ENCODE data around the gene TMOD1.

DNA sequence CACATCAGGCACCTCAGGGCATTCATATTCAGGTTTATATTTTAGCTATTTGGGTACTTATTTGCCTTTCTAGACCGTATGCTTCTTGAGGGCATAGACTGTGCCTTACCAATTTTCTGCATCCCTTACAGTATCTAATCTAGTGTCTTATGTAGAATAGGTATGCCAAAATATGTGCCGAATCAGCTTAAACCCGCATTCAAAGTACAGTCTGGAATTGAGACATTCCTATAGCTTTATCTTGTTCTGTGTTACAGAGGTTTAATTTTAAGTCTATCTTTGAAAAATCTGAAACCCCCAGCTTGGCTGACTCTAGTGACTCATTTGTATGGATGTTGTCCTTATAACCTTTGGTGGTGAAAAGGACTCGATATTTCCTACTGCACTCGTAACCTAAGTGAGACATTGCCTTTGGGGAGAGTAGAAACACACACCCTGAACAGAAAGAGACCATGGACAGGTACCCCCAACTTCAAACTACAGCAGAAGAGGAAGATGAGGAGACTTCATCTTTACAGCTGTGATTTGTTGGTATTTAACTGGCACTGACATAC lies 27.0 kb upstream of the TMOD1 start:
- TF ChIP-seq POLR2A (IDR thresholded peaks at IDR 0.05), result no peak
- TF ChIP-seq, protein P1, sequence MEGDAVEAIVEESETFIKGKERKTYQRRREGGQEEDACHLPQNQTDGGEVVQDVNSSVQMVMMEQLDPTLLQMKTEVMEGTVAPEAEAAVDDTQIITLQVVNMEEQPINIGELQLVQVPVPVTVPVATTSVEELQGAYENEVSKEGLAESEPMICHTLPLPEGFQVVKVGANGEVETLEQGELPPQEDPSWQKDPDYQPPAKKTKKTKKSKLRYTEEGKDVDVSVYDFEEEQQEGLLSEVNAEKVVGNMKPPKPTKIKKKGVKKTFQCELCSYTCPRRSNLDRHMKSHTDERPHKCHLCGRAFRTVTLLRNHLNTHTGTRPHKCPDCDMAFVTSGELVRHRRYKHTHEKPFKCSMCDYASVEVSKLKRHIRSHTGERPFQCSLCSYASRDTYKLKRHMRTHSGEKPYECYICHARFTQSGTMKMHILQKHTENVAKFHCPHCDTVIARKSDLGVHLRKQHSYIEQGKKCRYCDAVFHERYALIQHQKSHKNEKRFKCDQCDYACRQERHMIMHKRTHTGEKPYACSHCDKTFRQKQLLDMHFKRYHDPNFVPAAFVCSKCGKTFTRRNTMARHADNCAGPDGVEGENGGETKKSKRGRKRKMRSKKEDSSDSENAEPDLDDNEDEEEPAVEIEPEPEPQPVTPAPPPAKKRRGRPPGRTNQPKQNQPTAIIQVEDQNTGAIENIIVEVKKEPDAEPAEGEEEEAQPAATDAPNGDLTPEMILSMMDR (IDR thresholded peaks at IDR 0.05), result no peak

Data from testis (tissue), 2 donors.